Stimulated activated CD8-positive, alpha-beta memory T cell treated with anti-CD3 and anti-CD28 coated beads, Interleukin-7, amount 100 ng/mL, for 1 hour (primary cell): ENCODE results near the gene MAP2K7.
"Not testable (repeated sequence)": the region's sequence is repeated elsewhere in the genome, so short reads cannot be mapped to it uniquely, and the experiment has no call there.

Experiments
- DNase-seq, 2 donors: peaks; one replicate each; pipeline ENCODE4 v3.0.0-alpha.2; 2020; ENCODE audit warnings: low read depth in 2 of 2

MAP2K7 gene

DNA sequence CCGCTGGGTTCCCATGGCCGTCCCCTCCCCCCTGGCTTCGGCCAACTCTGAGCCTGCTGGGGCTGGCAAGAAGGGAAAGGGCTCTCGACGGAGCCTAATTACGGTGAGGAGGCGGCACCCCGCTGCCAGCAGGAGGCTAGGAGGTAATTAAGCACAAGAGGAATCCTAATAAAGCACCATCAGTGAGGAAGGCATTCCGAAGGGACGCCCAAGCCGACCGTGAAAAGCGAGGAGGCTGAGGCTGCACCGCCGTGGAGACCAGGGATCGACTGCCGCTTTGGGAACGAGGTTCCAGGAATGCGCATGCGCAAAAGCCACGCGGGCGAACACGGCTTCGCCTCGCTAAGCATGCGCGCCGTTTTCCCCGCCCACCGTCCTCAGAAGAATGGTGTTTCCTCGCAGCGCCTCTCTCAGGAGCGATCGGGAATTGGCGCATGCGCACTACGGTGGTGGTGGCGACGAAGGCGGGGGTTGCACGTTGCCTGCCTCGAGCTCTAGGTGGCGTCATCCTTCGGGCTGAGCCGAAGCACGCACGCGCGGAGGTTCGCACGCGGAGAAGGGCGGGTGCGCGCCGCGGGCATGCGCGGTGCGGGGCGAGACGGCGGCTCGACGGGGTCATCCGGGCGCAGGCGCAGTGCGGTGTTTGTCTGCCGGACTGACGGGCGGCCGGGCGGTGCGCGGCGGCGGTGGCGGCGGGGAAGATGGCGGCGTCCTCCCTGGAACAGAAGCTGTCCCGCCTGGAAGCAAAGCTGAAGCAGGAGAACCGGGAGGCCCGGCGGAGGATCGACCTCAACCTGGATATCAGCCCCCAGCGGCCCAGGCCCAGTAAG lies at the start of gene MAP2K7:
MAP2K7 (plus strand) TSS at position 634 of the 830 bp plus-strand sequence; CDS start at position 702, 68 bp downstream.
- DNase-seq: peak; percentile 100

- no peak for DNase-seq
These were observed 48.1 kb upstream of the MAP2K7 start for GRCh38 chr19:7855426-7856108.

GRCh38 chr19:7856109-7856591 lies 47.5 kb upstream of the MAP2K7 start:
- DNase-seq: no peak

DNA sequence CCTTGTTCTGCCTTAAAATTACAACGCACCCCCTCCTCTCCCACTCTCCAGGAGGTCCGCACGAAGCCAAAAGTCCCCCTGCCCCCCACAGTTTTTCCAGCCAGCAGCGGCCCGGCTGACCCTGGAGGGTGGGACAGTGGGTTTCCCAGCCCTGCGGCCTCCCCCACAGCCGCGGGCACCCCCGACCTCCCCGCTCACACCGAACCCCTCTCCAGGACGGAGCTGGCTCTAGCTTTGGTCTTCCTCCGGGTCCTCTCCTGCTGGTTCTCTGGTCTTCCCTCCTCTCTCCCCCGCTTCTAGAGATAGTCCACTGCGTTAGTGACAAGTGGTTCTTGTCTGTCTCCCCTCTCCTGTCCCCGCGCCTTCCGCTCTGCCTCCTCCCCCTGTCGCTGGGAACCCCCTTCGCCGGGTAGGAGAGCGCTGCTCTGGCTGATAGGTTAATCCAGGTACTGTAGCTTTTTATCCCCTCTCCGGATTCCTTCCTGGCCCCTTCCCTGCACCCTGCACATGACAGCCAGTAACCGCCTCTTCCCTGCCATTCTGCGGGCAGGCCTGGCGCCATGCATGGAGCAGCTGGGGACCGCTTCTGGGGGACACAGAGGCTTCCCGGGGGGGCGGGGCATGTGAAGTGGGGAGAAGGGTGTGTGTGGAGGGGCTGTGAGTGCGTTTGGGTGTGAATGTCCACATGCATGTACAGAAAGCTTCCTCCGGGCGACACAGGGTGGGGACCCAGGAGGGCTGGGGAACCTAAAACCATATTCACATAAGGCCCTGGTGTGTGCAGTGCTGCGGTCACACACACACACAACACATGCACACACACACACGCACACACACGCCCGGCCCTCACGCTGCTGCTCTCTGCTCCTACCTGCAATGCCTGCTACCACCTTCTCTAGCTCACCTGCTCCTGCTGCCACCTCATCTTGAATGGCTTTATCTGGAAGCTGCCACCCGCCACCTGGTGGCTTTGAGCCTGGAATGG lies 46.7 kb upstream of the MAP2K7 start:
- DNase-seq: no peak

- DNase-seq: no peak
These were observed 46.0 kb upstream of the MAP2K7 start for GRCh38 chr19:7857727-7858108.

DNA sequence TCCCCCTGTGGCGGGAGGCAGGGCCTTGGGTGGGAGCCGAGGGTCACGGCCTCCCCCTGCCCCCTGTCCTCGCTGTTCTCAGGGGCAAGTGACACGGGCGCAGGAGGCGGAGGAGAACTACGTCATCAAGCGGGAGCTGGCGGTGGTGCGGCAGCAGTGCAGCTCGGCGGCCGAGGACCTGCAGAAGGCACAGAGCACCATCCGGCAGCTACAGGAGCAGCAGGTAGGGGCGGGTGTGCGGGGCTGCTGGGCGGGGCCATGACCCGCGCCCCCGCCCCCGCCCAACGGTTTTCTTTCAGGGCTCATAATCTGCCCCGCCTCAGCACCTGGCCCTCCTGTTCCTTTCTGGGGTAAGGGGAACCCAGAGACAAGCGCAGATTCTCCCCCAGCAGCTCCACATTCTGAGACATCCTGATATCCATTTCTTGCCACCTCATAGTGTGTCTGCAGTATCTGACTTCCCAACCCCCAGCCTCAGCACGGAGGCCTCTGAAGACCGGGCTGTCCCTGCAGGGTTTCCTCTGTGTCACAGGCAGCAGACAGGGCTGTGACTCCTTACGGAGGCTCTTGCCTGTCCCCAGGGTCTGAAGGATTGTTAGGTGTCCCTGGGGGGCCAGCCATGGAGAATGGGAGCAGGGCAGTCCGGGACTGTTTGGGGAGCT lies 45.4 kb upstream of the MAP2K7 start:
- no peak for DNase-seq

GRCh38 chr19:7859087-7859486 lies 44.6 kb upstream of the MAP2K7 start:
- DNase-seq: not testable (repeated sequence)

DNA sequence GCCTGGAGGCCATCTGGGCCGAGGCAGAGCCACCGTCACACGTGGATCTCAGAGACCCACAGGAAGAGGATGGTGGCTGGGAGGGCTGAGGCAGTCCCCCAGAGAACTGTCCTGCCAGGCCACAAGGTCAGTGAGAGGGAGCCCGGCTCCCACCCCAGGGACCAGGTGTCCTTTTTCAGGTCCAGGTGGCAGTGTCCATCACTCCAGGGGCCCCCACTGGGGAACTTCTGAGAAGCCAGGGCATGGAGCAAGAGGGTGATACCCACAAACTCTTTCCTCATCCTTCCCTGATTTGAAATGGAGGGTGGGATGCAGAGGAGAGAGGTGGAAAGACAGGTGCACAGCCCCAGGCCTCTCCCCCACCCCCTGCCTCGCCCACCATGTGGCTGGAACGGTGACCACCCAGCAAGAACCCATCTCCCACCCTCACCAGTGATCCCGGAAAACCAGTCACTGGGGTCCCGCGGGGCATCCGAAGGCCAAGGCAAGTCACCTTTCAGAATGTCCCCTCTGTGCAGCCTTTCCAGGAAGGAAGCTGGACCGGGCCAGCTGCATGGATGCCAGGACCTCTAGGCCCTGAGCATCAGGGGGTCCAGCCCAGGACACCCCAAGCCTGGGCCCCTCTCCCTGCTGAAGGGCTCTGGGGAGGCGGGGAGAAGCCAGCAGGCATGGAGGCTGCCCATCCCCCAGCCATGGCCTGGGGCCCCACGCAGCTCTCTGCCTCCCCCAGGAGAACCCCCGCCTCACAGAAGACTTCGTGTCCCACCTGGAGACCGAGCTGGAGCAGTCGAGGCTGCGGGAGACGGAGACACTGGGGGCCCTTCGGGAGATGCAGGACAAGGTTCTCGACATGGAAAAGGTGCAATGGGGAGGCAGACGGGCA lies 43.6 kb upstream of the MAP2K7 start:
- DNase-seq: no peak

DNA sequence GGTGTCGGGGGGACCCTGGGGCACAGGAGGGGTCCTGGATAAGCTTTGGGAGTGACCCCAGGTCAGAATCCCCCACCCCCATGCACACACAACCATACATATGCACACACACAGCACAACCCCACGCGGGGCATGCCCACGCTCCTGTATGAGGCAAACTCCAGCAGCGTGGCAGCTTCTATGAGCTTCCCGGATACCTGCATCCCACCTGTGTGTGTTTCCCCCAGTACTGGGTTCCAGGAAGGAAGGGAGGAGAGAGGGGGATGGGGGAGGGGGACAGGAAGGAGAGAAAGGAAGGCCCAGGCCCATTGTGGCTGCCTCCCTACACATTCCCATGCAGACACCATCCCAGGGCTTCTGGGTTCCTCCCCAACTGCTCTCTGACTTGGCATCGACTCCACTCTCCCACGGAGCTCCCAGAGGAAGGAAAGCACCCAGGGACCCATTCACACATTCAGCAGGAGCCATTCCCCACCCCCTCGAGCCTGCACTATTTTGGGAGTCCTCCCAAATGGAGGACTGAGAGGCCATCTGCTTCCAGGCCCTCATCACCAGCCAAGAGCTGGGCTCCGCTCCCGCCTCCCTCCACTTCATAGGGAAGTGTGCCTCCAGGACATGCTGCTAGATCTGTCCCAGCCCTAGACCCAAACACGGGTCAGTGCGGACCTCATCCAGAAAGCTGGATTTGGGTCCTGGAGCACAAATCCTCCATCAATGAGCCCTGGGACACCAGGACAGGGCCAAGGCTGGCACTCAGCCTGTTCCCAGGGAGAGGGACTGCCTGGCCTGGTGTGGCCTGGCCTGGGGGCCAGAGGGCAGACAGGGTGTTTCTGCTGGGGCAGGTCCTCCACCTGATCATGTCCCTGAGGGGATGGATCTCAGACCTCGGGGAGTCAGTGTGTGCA lies 42.7 kb upstream of the MAP2K7 start:
- DNase-seq: no peak

DNA sequence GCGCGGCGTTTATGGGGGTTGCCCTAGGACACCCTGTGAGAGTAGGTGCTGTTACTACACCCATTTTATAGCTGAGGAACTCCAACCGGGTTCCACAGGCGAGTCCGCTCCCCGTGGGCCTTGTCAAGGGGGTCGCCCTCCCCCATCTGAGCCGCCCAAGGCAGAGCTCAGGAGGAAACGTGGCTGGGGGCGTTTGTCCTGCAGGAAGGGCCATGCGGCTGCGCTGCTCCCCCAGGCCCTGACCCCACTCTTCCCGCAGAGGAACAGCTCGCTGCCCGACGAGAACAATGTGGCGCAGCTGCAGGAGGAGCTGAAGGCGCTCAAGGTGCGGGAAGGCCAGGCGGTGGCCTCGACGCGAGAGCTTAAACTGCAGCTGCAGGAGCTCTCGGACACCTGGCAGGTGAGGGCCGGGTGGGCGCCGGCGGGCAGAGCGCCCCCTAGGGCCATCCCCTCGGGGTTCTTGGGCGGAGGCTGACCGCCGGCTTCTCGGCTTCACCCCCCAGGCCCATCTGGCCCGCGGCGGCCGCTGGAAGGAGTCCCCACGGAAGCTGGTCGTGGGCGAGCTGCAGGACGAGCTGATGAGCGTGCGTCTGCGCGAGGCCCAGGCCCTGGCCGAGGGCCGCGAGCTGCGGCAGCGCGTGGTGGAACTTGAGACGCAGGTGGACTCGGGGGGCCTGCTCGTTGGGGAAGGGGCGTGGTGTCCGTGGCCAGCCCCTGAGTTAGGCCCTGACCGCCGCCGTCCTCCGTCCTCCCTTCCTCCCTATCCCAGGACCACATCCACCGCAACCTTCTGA lies 41.9 kb upstream of the MAP2K7 start:
- no peak for DNase-seq

DNA sequence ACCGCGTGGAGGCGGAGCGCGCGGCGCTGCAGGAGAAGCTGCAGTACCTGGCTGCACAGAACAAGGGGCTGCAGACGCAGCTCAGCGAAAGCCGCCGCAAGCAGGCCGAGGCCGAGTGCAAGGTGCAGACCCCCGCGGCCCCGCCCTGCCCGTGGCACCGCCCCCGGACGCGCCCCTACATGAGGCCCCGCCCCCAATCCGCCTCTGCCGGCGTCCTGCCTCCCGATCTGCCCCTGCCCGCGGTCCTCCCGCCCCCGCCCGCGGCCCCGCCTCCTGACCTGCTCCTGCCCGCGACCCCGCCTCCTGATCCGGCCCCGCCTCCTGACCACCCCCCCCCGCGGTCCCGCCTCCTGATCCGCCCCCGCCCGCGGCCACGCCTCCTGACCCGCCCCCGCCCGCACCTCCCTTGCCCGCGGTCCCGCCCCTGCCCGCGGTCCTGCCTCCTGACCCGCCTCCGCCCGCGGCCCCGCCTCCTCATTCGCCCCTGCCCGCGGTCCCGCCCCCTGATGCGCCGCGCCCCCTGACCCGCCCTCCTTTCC lies 41.2 kb upstream of the MAP2K7 start:
- DNase-seq: peak; percentile 29 to 32

DNA sequence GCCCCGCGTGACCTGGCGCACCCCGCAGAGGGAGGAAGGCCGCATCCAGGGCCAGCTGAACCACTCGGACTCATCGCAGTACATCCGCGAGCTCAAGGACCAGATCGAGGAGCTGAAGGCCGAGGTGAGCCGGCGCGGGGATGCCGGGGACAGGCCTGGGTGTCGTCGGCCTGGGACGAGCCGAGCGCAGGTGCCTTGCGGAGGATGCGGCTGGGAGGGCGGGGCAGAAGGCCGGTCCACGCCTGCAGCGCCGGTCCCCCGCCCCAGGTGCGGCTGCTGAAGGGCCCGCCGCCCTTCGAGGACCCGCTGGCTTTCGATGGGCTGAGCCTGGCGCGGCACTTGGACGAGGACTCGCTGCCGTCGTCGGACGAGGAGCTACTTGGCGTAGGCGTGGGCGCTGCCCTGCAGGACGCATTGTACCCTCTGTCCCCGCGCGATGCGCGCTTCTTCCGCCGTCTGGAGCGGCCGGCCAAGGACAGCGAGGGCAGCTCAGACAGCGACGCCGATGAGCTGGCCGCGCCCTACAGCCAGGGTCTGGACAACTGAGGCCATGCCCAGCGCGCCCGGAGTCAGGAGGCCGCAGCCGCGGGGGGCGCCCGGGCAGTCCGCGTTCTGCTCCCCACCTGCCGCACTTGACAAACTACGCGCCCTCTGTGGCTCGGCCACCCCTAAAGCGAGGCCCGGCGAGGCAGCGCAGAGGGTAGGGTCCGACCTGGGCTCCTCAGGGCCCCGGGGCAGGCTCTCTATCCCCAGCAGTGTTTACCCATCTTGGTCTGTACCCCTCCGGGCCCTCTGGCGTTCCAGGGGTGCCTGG lies 40.3 kb upstream of the MAP2K7 start:
- no peak for DNase-seq

DNA sequence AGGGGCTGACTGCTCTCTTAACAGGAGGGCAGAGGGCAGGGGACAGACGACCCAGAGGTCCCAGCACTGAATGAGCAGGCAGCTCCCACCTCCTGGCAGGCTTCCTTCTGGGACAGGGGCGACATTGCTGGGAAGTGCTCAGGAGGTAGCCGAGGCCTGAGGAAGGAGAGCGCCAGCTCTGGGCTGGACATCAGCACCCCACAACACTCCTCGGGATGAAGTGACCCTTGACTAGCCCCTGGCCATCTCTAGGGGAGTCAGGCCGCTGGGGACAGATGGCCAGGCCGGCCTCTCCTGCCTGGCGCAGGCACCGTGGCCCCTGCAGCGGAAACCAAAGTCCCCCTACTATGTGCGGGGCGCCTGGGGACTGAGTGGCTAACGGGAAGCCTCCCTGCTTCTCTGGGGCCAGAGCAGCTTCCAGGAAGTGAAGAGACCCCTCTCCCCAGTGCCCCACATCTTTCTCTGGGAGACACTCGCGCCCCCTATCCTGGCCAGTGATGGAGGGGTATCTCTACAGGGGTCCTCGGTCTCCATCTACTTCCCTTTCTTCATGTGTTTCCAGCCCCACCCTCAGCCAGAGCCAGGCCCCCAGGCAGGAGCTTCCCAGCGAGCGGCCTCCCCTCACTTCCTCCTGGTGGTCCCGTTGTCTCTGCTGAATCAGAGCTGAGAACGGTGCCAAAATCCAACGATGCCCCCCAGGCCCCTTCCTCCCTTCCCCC lies 39.5 kb upstream of the MAP2K7 start:
- DNase-seq: no peak

GRCh38 chr19:7864690-7865074 lies 39.0 kb upstream of the MAP2K7 start:
- no peak for DNase-seq

GRCh38 chr19:7865262-7865911 lies 38.3 kb upstream of the MAP2K7 start:
- no peak for DNase-seq
